ENCODE data around the gene COL15A1. TPM values are rescaled to one million over a fixed set of nuclear protein-coding genes. Genes with fewer than 3 reads are reported as not detected.

The COL15A1 gene
- polyA plus RNA-seq, 1 donor (not counting 4 experiments of a cell fraction or from before 2014, with no cell fraction given), result not detected

- H4K20me1 ChIP-seq (ENCODE audit: control insufficient read depth, extremely low read depth, insufficient read depth, low read length), result no peaks in the 10 kb centered on the region
- dilution Hi-C loops (cut with MboI; ENCODE audit: extremely low pct_ligation_motif_present, low sequenced_read_pairs), result no loop called here
- H3K9me3 ChIP-seq (ENCODE audit: control insufficient read depth, low read depth, low read length), result no peaks in the 10 kb centered on the region
- FAIRE-seq, result no peak
- no peak overlapping the region for H3K27ac ChIP-seq (ENCODE audit: control insufficient read depth, insufficient read depth, low read length)
- H3K4me1 ChIP-seq (ENCODE audit: control insufficient read depth, extremely low read depth, insufficient read depth, low read length), result peaks cover 17% of the 10 kb centered on the region
- H3K79me2 ChIP-seq (ENCODE audit: control insufficient read depth, insufficient read depth, low read length), result no peaks in the 10 kb centered on the region
- peaks cover 2% of the 10 kb centered on the region for H3K9me1 ChIP-seq (ENCODE audit: control insufficient read depth, extremely low read depth, insufficient read depth, low read length)
- no peak overlapping the region for H3K9ac ChIP-seq (ENCODE audit: control insufficient read depth, extremely low read depth, insufficient read depth, low read length)
- H3K4me2 ChIP-seq (ENCODE audit: control insufficient read depth, extremely low read depth, insufficient read depth, low read depth, low read length), result no peak overlapping the region
- peaks cover 2% of the 10 kb centered on the region for H3K27me3 ChIP-seq (ENCODE audit: control insufficient read depth, extremely low read depth, insufficient read depth, low read length)
- no peak for TF ChIP-seq EZH2 (IDR thresholded peaks at IDR 0.05; ENCODE audit: low read length)
- no peak overlapping the region for H3K4me3 ChIP-seq (ENCODE audit: control insufficient read depth in 2 of 3, extremely low read depth in 1 of 3, insufficient read depth in 2 of 3, low read depth in 1 of 3, low read length in 3 of 3)
- no peak overlapping the region for H2AFZ ChIP-seq (ENCODE audit: control insufficient read depth, low read length)
- no peak for DNase-seq (ENCODE audit: low read depth, low spot score)
- no peaks in the 10 kb centered on the region for H3K36me3 ChIP-seq (ENCODE audit: control insufficient read depth in 2 of 2, extremely low read depth in 1 of 2, insufficient read depth in 2 of 2, low read length in 2 of 2)
These were observed 80.1 kb downstream of the COL15A1 start for GRCh38 chr9:99023831-99024230.

- H4K20me1 ChIP-seq (ENCODE audit: control insufficient read depth, extremely low read depth, insufficient read depth, low read length), result no peaks in the 10 kb centered on the region
- FAIRE-seq (no peak), DNase-seq (ENCODE audit: low read depth, low spot score) (no peak)
- H3K36me3 ChIP-seq (ENCODE audit: control insufficient read depth in 2 of 2, extremely low read depth in 1 of 2, insufficient read depth in 2 of 2, low read length in 2 of 2), result no peaks in the 10 kb centered on the region
- no peaks in the 10 kb centered on the region for H3K79me2 ChIP-seq (ENCODE audit: control insufficient read depth, insufficient read depth, low read length)
- peaks cover 2% of the 10 kb centered on the region for H3K27me3 ChIP-seq (ENCODE audit: control insufficient read depth, extremely low read depth, insufficient read depth, low read length)
- H3K9me1 ChIP-seq (ENCODE audit: control insufficient read depth, extremely low read depth, insufficient read depth, low read length), result peaks cover 2% of the 10 kb centered on the region
- no peak overlapping the region for H3K27ac ChIP-seq (ENCODE audit: control insufficient read depth, insufficient read depth, low read length)
- dilution Hi-C loops (cut with MboI; ENCODE audit: extremely low pct_ligation_motif_present, low sequenced_read_pairs), result no loop called here
- H3K9ac ChIP-seq (ENCODE audit: control insufficient read depth, extremely low read depth, insufficient read depth, low read length), result no peak overlapping the region
- H3K4me3 ChIP-seq (ENCODE audit: control insufficient read depth in 2 of 3, extremely low read depth in 1 of 3, insufficient read depth in 2 of 3, low read depth in 1 of 3, low read length in 3 of 3), result no peak overlapping the region
- H3K9me3 ChIP-seq (ENCODE audit: control insufficient read depth, low read depth, low read length), result no peaks in the 10 kb centered on the region
- TF ChIP-seq CTCF (optimal IDR thresholded peaks at IDR 0.05 in 1 of 3, IDR thresholded peaks at IDR 0.05 in 1 of 3, conservative IDR thresholded peaks at IDR 0.05 in 1 of 3; ENCODE audit: extremely low read depth in 1 of 3, insufficient read depth in 2 of 3, low read length in 3 of 3) (no peak), EZH2 (IDR thresholded peaks at IDR 0.05; ENCODE audit: low read length) (no peak)
- H3K4me1 ChIP-seq (ENCODE audit: control insufficient read depth, extremely low read depth, insufficient read depth, low read length), result peaks cover 7% of the 10 kb centered on the region
- H2AFZ ChIP-seq (ENCODE audit: control insufficient read depth, low read length), result no peak overlapping the region
- H3K4me2 ChIP-seq (ENCODE audit: control insufficient read depth, extremely low read depth, insufficient read depth, low read depth, low read length), result no peak overlapping the region
These were observed 81.3 kb downstream of the COL15A1 start for GRCh38 chr9:99024959-99025358.

GRCh38 chr9:99025616-99026270 is 82.0 kb downstream of the COL15A1 start:
- Histone ChIP-seq H3K4me1 (ENCODE audit: control insufficient read depth, extremely low read depth, insufficient read depth, low read length) (no peaks in the 10 kb centered on the region), H3K9me3 (ENCODE audit: control insufficient read depth, low read depth, low read length) (no peaks in the 10 kb centered on the region), H2AFZ (ENCODE audit: control insufficient read depth, low read length) (no peak overlapping the region), H3K36me3 (ENCODE audit: control insufficient read depth in 2 of 2, extremely low read depth in 1 of 2, insufficient read depth in 2 of 2, low read length in 2 of 2) (no peaks in the 10 kb centered on the region), H3K9ac (ENCODE audit: control insufficient read depth, extremely low read depth, insufficient read depth, low read length) (no peak overlapping the region), H3K4me2 (ENCODE audit: control insufficient read depth, extremely low read depth, insufficient read depth, low read depth, low read length) (no peak overlapping the region), H3K9me1 (ENCODE audit: control insufficient read depth, extremely low read depth, insufficient read depth, low read length) (no peaks in the 10 kb centered on the region), H4K20me1 (ENCODE audit: control insufficient read depth, extremely low read depth, insufficient read depth, low read length) (no peaks in the 10 kb centered on the region), H3K27me3 (ENCODE audit: control insufficient read depth, extremely low read depth, insufficient read depth, low read length) (peaks cover 2% of the 10 kb centered on the region), H3K27ac (ENCODE audit: control insufficient read depth, insufficient read depth, low read length) (no peak overlapping the region), H3K4me3 (ENCODE audit: control insufficient read depth in 2 of 3, extremely low read depth in 1 of 3, insufficient read depth in 2 of 3, low read depth in 1 of 3, low read length in 3 of 3) (no peak overlapping the region), H3K79me2 (ENCODE audit: control insufficient read depth, insufficient read depth, low read length) (no peaks in the 10 kb centered on the region)
- DNase-seq (ENCODE audit: low read depth, low spot score) (no peak), FAIRE-seq (no peak)
- TF ChIP-seq CTCF (optimal IDR thresholded peaks at IDR 0.05 in 1 of 3, IDR thresholded peaks at IDR 0.05 in 1 of 3, conservative IDR thresholded peaks at IDR 0.05 in 1 of 3; ENCODE audit: extremely low read depth in 1 of 3, insufficient read depth in 2 of 3, low read length in 3 of 3) (peak in 1 of 3 experiments; percentile 12), EZH2 (IDR thresholded peaks at IDR 0.05; ENCODE audit: low read length) (no peak)
- dilution Hi-C loops (cut with MboI; ENCODE audit: extremely low pct_ligation_motif_present, low sequenced_read_pairs), result no loop called here
